Left lung (tissue), 10 donors: Measurements from ENCODE around the gene ANO5. TPM values are rescaled to one million over a fixed set of nuclear protein-coding genes. Genes with fewer than 3 reads are reported as not detected.

Experiments used
- ATAC-seq: fragments of 200-7000 bp; cut with Tn5 transposase; one replicate; pipeline ENCODE4 v1.9.1; 2020; ENCODE audit warnings: moderate library complexity
- DNase-seq, 4 donors: peaks; one replicate each; pipeline ENCODE4 v3.0.0-alpha.2; 2013 to 2020
- H3K27ac ChIP-seq, 2 donors: fragments of 200-600 bp; sonication (generic) in 1 of 2; one replicate each; pipeline versions ENCODE4 v1.5.0 to v1.8.0; 2020 to 2021
- H3K27me3 ChIP-seq, 2 donors: fragments of 200-600 bp; sonication (generic) in 1 of 2; one replicate each; pipeline versions ENCODE4 v1.5.0 to v1.8.0; 2020 to 2021
- H3K36me3 ChIP-seq, 2 donors: fragments of 200-600 bp; sonication (generic) in 1 of 2; one replicate each; pipeline versions ENCODE4 v1.5.0 to v1.8.0; 2020 to 2021
- H3K4me1 ChIP-seq, 2 donors: fragments of 200-600 bp; one replicate each; pipeline ENCODE4 v1.8.0; 2021
- H3K4me3 ChIP-seq, 2 donors: fragments of 200-600 bp; sonication (generic) in 1 of 2; one replicate each; pipeline versions ENCODE4 v1.5.0 to v1.8.0; 2020 to 2021; ENCODE audit warnings: mild to moderate bottlenecking in 1 of 2
- H3K9me3 ChIP-seq, 2 donors: fragments of 200-600 bp; sonication (generic) in 1 of 2; one replicate each; pipeline versions ENCODE4 v1.5.0 to v1.8.0; 2020 to 2021
- intact Hi-C, 2 donors: fragments of 100-400 bp; cut with DNase I; formaldehyde crosslinking; loops; one replicate each; pipeline versions ENCODE4 v1.11.2 to v1.14.2; 2022
- polyA plus RNA-seq, 6 donors: library from polyadenylated mRNA; unstranded; fragments of 120-200 nt; gene quantifications; one replicate each; pipeline ENCODE4 v1.2.1, GENCODE V29; 2013; ENCODE audit not compliant: insufficient read length in 6 of 6
- total RNA-seq, 2 donors: library from RNA; stranded (reverse); fragmentation: NEBNext Ultra II Directional; extraction: Animal tissue kit (Norgen Biotek cat#: 25700); gene quantifications; one replicate each; pipeline ENCODE4 v1.2.1, GENCODE V29; 2021
- TF ChIP-seq, protein P1 (sequence below), 2 donors: fragments of 200-600 bp; sonication (generic) in 1 of 2; IDR thresholded peaks; one replicate each; pipeline versions ENCODE4 v1.5.0 to v1.8.0; 2021; ENCODE audit warnings: antibody characterized with exemption in 2 of 2
- donor health status: DM: no; HTN: yes; CAD: no.
- donor health status: DM: no; HTN: no; CAD: no.

The ANO5 gene
- total and polyA plus RNA-seq, 8 donors: 1.9 to 4.6 (median 2.9) TPM

DNA sequence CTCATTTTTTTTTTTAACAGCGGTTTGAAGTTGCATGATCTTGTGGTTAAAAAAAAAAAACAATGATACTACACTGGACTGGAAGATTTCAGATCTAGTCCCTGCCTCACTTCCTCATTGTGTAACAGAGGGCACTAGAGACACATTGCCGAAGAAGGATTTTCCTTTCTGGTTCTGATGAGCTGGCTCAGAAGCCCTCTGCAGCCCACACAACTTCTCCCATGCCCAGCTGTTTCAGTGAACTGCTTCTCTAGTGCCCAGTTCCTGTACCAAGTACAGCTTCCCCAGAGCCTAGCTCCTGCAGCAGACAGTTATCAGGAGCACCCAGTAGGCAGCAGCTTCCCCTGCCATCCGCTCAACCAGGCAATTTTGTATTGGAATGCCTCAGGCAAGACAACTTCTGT is 29.5 kb upstream of the ANO5 start:
- intact Hi-C loops: loop anchor here in 1 of 2 donors (10.0 kb wide), 1 partner anchor 141 kb away; no protein-coding TSS in a partner anchor
- Histone ChIP-seq H3K4me1 (peaks cover 0 to 6% of the 10 kb centered on the region in 2 donors), H3K4me3 (no peak overlapping the region), H3K27me3 (no peaks in the 10 kb centered on the region), H3K27ac (no peak overlapping the region), H3K9me3 (no peaks in the 10 kb centered on the region), H3K36me3 (no peaks in the 10 kb centered on the region)
- TF ChIP-seq, protein P1, sequence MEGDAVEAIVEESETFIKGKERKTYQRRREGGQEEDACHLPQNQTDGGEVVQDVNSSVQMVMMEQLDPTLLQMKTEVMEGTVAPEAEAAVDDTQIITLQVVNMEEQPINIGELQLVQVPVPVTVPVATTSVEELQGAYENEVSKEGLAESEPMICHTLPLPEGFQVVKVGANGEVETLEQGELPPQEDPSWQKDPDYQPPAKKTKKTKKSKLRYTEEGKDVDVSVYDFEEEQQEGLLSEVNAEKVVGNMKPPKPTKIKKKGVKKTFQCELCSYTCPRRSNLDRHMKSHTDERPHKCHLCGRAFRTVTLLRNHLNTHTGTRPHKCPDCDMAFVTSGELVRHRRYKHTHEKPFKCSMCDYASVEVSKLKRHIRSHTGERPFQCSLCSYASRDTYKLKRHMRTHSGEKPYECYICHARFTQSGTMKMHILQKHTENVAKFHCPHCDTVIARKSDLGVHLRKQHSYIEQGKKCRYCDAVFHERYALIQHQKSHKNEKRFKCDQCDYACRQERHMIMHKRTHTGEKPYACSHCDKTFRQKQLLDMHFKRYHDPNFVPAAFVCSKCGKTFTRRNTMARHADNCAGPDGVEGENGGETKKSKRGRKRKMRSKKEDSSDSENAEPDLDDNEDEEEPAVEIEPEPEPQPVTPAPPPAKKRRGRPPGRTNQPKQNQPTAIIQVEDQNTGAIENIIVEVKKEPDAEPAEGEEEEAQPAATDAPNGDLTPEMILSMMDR (IDR thresholded peaks at IDR 0.05): no peak
- peak in 1 of 4 donors; percentile 59 for DNase-seq
- ATAC-seq: peak; percentile 81

DNA sequence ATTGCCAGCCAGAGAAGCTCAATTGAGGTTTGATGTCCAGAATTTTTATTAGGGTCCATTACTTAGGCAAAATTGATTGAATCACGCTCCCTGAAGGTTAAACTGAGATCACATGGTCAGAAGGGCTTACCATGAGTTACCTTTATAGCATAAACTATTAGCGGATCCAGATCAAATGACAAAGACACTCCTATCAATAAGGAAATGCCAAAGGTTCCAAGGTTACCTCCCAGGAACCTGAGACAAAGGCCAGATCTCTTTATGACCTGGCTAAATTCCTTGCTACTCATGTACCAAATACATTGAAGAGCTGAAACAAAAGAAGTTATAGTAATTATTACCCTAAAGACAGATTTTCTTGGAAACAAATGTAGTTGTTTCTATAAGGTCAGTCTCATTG is 27.8 kb upstream of the ANO5 start:
- Histone ChIP-seq H3K4me1 (peaks cover 0 to 6% of the 10 kb centered on the region in 2 donors), H3K36me3 (no peaks in the 10 kb centered on the region), H3K27ac (no peak overlapping the region), H3K9me3 (no peaks in the 10 kb centered on the region), H3K27me3 (no peaks in the 10 kb centered on the region), H3K4me3 (no peak overlapping the region)
- ATAC-seq (no peak), DNase-seq (no peak)
- TF ChIP-seq, protein P1 (IDR thresholded peaks at IDR 0.05): no peak
- intact Hi-C loops: loop anchor here in 1 of 2 donors (10.0 kb wide), 1 partner anchor 140 kb away; no protein-coding TSS in a partner anchor

DNA sequence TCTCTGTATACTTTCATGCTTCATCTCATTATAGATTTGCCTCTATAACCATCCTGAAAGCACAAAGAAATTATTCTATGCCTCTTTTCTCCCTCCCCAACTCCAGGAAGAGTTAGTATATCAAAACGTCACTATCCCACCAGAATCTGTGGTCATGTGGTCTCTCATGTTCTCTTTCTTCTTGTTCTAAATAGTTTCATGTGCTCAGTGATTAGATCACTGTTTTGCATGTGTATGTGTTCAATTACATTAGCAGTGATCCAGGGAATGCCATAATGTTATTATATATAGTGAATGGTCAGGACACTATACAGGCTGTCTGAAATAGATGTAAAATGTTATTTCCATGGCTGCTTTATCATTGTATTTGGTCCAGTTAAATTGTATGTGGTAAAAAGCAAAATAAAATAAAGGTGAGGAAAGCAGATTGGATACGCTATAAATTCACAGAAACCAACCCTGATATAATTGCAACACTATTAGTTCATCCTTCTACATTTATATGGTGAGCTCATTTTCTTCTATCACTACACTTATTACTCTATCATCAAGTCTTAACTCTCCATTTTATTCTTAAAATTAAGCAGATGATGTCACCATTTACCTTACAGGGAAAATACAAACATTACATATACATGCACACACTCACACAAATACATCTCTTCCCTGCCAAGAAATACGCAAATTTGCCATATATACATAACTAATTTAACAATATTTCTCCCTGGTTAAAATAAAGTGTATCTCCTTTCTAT is 26.9 kb upstream of the ANO5 start:
- Histone ChIP-seq H3K4me3 (no peak overlapping the region), H3K4me1 (peaks cover 0 to 6% of the 10 kb centered on the region in 2 donors), H3K27me3 (no peaks in the 10 kb centered on the region), H3K27ac (no peak overlapping the region), H3K36me3 (no peaks in the 10 kb centered on the region), H3K9me3 (no peaks in the 10 kb centered on the region)
- DNase-seq: no peak
- no peak for ATAC-seq
- intact Hi-C loops: loop anchor here in 1 of 2 donors (10.0 kb wide), 1 partner anchor 139 kb away; no protein-coding TSS in a partner anchor
- TF ChIP-seq, protein P1 (IDR thresholded peaks at IDR 0.05): no peak

DNA sequence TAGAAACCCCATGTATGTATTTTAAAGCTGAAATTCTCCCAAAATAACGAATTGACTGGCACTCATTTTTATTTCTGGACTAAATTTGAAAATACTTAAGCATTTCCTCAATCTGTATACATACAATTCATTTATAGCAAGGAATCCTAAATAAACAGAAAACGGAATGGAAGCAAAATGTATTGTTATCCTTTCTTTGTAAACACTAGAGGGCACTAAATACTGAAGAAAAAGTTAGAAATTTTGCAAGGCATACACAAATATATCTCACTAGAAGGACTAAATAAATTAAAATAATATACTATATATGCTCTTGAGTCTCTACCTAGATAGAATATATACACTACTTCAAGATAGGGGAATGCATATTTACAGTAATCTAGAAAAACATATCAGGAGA is 23.1 kb upstream of the ANO5 start:
- ATAC-seq (no peak), DNase-seq (no peak)
- Histone ChIP-seq H3K4me1 (no peaks in the 10 kb centered on the region), H3K36me3 (no peaks in the 10 kb centered on the region), H3K27ac (no peak overlapping the region), H3K27me3 (no peaks in the 10 kb centered on the region), H3K4me3 (no peak overlapping the region), H3K9me3 (no peaks in the 10 kb centered on the region)
- intact Hi-C loops: loop anchor here in 1 of 2 donors (10.0 kb wide), 1 partner anchor 135 kb away; no protein-coding TSS in a partner anchor
- TF ChIP-seq, protein P1 (IDR thresholded peaks at IDR 0.05): peak in 1 of 2 donors; percentile 15

DNA sequence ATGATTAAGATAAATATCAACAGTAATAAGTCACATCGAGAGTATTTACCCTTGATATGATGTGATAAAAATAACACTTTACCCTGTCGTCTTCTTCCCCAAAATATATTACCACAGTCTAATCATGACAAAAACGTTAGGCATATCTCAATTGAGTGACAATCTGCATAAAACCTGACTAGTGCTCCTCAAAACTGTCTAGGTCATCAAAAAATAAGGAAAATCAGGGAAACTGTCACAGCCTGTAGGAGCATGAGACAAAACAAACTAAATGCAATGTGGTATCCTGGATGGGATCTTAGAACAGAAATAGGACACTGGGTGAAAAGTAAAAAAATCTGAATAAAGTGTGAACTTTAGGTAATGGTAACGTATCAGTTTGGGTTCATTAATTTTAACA is 19.4 kb upstream of the ANO5 start:
- intact Hi-C loops: no loop called here
- no peak for DNase-seq

More for the DNA sequence above, 19.4 kb upstream of the ANO5 start:
- Histone ChIP-seq H3K27ac (no peak overlapping the region), H3K9me3 (no peaks in the 10 kb centered on the region), H3K4me1 (no peaks in the 10 kb centered on the region), H3K36me3 (no peaks in the 10 kb centered on the region), H3K4me3 (no peak overlapping the region), H3K27me3 (no peaks in the 10 kb centered on the region)
- ATAC-seq: no peak
- TF ChIP-seq, protein P1 (IDR thresholded peaks at IDR 0.05): no peak
